D721Med (cell line): Measurements from ENCODE around the gene ETV3L.

Experiments
- DNase-seq: peaks from one replicate; pipeline ENCODE4 v3.0.0; 2011; ENCODE audit warnings: low spot score; ENCODE audit not compliant: insufficient read length
- FAIRE-seq: peaks from 2 replicates; lab custom pipeline; 2011; peaks lifted over from hg19 to GRCh38; lab: Jason Lieb, UNC
- TF ChIP-seq, protein P1 (sequence below): IDR thresholded peaks from 2 replicates; pipeline ENCODE4 v1.5.1; 2012; ENCODE audit warnings: mild to moderate bottlenecking, control low read depth; ENCODE audit not compliant: insufficient read depth; ENCODE audit errors: missing control alignments

ETV3L gene

DNA sequence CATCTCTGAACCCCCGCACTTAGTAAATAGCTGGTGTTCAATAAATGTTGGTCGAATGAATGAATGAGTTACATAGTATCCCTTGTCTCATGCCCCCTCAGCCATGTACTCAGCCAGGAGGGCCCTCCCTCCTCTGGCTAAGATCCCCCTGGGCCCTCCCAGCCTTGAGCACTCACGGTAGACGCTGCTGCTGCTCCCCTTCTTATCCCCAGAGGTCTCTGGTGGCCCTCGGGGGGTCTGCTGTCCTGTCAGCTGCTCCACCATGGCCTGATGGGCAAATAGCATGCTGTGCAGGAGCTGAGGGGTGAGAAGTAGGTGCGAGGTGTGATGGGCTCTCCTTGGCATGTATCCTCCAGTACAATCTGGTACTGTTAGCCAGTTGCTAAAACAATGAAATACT is 1.9 kb downstream of the ETV3L start:
- DNase-seq: no peak
- TF ChIP-seq, protein P1, sequence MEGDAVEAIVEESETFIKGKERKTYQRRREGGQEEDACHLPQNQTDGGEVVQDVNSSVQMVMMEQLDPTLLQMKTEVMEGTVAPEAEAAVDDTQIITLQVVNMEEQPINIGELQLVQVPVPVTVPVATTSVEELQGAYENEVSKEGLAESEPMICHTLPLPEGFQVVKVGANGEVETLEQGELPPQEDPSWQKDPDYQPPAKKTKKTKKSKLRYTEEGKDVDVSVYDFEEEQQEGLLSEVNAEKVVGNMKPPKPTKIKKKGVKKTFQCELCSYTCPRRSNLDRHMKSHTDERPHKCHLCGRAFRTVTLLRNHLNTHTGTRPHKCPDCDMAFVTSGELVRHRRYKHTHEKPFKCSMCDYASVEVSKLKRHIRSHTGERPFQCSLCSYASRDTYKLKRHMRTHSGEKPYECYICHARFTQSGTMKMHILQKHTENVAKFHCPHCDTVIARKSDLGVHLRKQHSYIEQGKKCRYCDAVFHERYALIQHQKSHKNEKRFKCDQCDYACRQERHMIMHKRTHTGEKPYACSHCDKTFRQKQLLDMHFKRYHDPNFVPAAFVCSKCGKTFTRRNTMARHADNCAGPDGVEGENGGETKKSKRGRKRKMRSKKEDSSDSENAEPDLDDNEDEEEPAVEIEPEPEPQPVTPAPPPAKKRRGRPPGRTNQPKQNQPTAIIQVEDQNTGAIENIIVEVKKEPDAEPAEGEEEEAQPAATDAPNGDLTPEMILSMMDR: no peak
- FAIRE-seq: no peak

DNA sequence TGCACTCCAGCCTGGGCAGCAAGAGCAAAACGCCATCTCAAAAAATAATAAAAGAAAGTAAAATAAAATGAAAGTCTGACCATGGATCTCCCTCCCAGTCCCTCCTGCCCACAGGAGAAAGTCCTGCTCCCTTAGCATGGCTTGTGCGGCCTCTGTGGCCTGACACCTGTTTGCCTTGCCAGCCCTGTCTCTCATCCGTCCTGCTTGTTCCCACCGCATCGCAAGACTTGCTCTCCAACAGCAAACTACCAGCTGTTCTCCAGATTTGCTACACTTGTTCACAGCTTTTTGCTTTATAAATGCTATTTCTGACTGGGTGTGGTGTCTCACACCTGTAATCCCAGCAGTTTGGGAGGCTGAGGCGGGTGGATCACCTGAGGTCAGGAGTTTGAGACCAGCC is 2.7 kb downstream of the ETV3L start:
- TF ChIP-seq, protein P1: no peak
- no peak for FAIRE-seq
- no peak for DNase-seq

DNA sequence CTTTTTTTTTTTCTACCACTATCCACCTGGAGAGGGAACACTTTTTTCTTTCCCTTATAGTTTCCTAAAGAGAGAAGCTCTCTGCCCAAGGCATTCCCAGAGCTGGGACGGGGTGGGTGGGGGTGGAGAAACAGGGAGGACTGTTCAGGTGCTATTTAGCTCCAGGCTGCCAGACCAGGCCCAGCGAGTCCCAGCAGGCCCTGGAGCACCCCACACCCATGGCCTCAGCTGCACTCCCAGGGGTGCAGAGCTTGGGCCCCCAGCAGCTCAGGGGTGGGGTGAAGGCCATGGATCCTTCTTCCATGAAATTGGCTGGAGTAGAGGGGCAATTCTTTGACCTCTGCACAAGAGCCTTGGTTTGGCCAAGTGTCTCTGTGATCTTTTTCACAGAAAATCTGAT is 4.1 kb downstream of the ETV3L start:
- TF ChIP-seq, protein P1: no peak
- FAIRE-seq (no peak), DNase-seq (no peak)

DNA sequence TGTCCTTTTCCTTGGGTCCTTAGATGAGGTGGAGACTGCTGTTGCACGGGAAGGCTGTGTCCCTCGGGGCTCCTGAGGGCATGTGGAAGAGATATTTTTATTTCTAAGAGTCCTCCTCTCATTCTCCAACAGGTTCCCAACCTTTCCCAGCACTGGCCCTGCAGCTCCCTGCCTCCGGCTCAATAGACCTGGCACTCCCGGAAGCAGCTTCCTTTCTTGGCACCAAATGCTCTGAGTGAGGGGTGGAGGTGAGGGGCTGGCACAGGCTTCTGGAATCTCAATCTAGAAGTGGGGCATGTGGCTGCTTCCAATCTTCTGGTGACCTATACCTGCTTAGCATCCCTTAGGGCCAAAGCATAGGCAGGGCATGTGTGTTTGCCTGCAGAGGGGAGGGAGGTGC is 4.5 kb downstream of the ETV3L start:
- FAIRE-seq (no peak), DNase-seq (no peak)
- TF ChIP-seq, protein P1: no peak

DNA sequence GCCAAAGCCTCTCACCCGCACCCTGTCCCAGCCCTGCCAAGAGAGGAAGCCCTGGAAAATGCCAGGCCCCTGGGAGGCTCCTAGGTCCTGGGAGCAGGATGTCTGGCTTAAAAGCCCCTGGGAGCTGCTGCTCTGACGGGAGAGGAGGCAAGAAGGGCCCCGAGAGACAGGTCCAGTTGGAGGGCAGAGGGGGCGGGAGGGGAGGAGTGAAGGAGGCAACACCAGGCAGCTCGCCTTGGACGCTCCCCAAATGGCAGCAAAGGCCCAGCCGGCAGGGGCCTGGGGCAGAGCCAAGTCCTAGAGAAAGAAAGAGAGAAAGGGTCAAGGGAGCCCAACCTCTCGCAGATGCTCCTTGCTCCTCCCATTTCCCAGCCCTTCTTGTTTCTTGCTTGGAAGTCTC is 6.8 kb downstream of the ETV3L start:
- TF ChIP-seq, protein P1: no peak
- DNase-seq (no peak), FAIRE-seq (no peak)

DNA sequence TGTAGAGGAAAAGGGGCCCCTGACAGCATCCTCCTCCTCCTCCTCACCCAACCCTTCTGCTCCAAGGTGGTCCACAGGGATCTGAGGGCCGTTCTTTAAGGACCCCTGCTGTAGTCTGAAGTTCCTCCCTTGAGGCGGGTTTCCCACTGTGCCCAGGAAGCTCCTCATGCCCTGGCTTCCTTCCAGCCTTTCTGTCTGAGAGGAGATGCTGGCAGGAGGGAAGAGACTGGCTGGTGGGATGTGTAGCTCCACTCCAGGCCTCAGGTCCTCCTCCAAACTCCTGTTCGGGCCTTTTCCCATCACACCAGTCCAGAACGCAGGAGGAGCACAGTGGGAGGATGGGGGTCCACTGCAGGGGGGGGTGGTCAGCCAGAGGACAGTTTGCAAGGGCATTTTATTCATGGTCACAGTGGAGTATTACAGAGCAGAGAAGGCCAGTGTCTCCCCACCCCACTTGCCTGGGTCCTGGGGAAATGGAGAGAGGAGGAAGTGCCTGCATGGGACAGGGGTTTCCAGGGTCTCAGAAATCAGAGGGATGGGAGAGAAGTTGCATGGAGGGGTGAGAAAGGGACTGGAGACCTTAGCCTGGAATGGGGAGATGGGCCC is 7.8 kb downstream of the ETV3L start:
- TF ChIP-seq, protein P1: no peak
- DNase-seq (no peak), FAIRE-seq (no peak)

DNA sequence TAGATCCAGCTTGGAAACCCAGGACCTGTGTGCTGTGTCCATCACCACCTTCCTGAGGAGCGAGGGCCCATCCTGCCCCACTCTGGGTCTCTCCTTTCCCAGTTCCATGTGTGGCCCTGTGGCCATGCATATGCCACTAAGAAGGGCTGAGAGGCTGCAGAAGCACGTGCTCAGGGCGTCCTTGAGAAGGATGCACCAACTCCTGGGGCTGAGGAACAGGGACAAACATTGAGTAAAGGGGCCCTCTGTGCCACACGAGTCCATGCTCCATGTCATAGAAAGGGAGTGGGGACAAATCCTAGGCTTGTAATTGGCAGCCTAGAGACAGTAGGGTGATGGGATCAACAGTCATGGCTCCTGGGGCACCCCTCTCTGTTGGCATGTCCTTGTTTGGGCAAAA is 8.4 kb downstream of the ETV3L start:
- TF ChIP-seq, protein P1: no peak

More for the DNA sequence above, 8.4 kb downstream of the ETV3L start:
- no peak for DNase-seq
- no peak for FAIRE-seq
